Kidney (tissue), 14 donors: ENCODE data around the gene DPYSL3. TPM values are rescaled to one million over a fixed set of nuclear protein-coding genes. Genes with fewer than 3 reads are reported as not detected.

Source experiments
- DNase-seq, 5 donors: peaks; one replicate each; pipeline ENCODE4 v3.0.0-alpha.2; 2013 to 2020
- FAIRE-seq: peaks from 2 replicates; lab custom pipeline; 2012; peaks lifted over from hg19 to GRCh38; lab: Jason Lieb, UNC
- H3K27ac ChIP-seq, 2 donors: one replicate each; pipeline ENCODE4 v1.7.0; 2013; ENCODE audit warnings: low read depth in 2 of 2, low read length in 2 of 2, inconsistent platforms in 1 of 2
- H3K27me3 ChIP-seq: one replicate; pipeline ENCODE4 v1.7.1; 2013; ENCODE audit warnings: low read length, inconsistent platforms; ENCODE audit not compliant: control insufficient read depth, insufficient read depth
- H3K36me3 ChIP-seq, 3 donors: one replicate each; pipeline versions ENCODE4 v1.7.0 to v1.7.1; 2013; ENCODE audit warnings: low read length in 3 of 3, control low read depth in 1 of 3, inconsistent platforms in 1 of 3; ENCODE audit not compliant: insufficient read depth in 3 of 3, control insufficient read depth in 2 of 3
- H3K4me1 ChIP-seq, 3 donors: one replicate each; pipeline versions ENCODE4 v1.7.0 to v1.7.1; 2013; ENCODE audit warnings: low read length in 3 of 3, inconsistent platforms in 1 of 3, low read depth in 1 of 3; ENCODE audit not compliant: control insufficient read depth in 2 of 3, insufficient read depth in 2 of 3
- H3K4me3 ChIP-seq, 3 donors: one replicate each; pipeline versions ENCODE4 v1.7.0 to v1.8.1; 2013; ENCODE audit warnings: low read length in 3 of 3, control low read depth in 1 of 3, inconsistent platforms in 1 of 3
- H3K9ac ChIP-seq, 3 donors: one replicate each; pipeline versions ENCODE4 v1.7.0 to v1.7.1; 2013; ENCODE audit warnings: low read length in 3 of 3, control low read depth in 1 of 3, inconsistent platforms in 1 of 3
- H3K9me3 ChIP-seq, 3 donors: one replicate each; pipeline versions ENCODE4 v1.7.0 to v1.7.1; 2013; ENCODE audit warnings: low read length in 3 of 3, control low read depth in 1 of 3, inconsistent platforms in 1 of 3; ENCODE audit not compliant: control insufficient read depth in 2 of 3, insufficient read depth in 1 of 3
- intact Hi-C: fragments of 100-400 bp; cut with DNase I; formaldehyde crosslinking; loops from one replicate; pipeline ENCODE4 v1.11.1; 2022
- polyA plus RNA-seq: library from polyadenylated mRNA; stranded (reverse); fragments of 350-450 nt; fragmentation: Illumina TruSeq; extraction: RNeasy Lipid Tissue Mini Kit (QIAGEN cat#74804); gene quantifications from one replicate; pipeline ENCODE4 v1.2.3, GENCODE V29; 2014; ENCODE audit warnings: low read depth, low replicate concordance; ENCODE audit not compliant: insufficient read depth
- total RNA-seq: library from RNA; stranded (reverse); fragmentation: NEBNext Ultra II Directional; extraction: Animal tissue kit (Norgen Biotek cat#: 25700); gene quantifications from one replicate; pipeline ENCODE4 v1.2.1, GENCODE V29; 2021
- TF ChIP-seq, protein P1 (sequence below): IDR thresholded peaks from 3 replicates; pipeline ENCODE4 v1.5.1; 2012; ENCODE audit warnings: mild to moderate bottlenecking, moderate library complexity, borderline replicate concordance; ENCODE audit not compliant: insufficient read depth; ENCODE audit errors: extremely low read depth
- donor health status: control.
- donor health status: control.
- donor health status: control.
- donor health status: control.
- donor health status: control.
- donor health status: DM: yes; HTN: yes; CAD: no.
- donor health status: Normal renal cell carcinoma (clear cell type).

DPYSL3 gene
- total and polyA plus RNA-seq, 2 donors from 2014 or later: 7.1 to 19.1 TPM

- Histone ChIP-seq H3K4me1 (peaks cover 0 to 3% (median 0%) of the 10 kb centered on the region in 3 donors), H3K9me3 (no peaks in the 10 kb centered on the region), H3K36me3 (no peaks in the 10 kb centered on the region), H3K27ac (peak overlapping the region in 1 of 2 donors; percentile 66), H3K4me3 (no peak overlapping the region), H3K27me3 (no peaks in the 10 kb centered on the region), H3K9ac (no peak overlapping the region)
- FAIRE-seq: no peak
- DNase-seq: no peak
- TF ChIP-seq, protein P1, sequence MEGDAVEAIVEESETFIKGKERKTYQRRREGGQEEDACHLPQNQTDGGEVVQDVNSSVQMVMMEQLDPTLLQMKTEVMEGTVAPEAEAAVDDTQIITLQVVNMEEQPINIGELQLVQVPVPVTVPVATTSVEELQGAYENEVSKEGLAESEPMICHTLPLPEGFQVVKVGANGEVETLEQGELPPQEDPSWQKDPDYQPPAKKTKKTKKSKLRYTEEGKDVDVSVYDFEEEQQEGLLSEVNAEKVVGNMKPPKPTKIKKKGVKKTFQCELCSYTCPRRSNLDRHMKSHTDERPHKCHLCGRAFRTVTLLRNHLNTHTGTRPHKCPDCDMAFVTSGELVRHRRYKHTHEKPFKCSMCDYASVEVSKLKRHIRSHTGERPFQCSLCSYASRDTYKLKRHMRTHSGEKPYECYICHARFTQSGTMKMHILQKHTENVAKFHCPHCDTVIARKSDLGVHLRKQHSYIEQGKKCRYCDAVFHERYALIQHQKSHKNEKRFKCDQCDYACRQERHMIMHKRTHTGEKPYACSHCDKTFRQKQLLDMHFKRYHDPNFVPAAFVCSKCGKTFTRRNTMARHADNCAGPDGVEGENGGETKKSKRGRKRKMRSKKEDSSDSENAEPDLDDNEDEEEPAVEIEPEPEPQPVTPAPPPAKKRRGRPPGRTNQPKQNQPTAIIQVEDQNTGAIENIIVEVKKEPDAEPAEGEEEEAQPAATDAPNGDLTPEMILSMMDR: no peak
- intact Hi-C loops: no loop called here
Measured at GRCh38 chr5:147403651-147404640, 105.9 kb downstream of the DPYSL3 start.

- Histone ChIP-seq H3K27ac (no peak overlapping the region), H3K4me3 (no peak overlapping the region), H3K4me1 (peaks cover 0 to 3% (median 0%) of the 10 kb centered on the region in 3 donors), H3K9me3 (no peaks in the 10 kb centered on the region), H3K27me3 (no peaks in the 10 kb centered on the region), H3K36me3 (no peaks in the 10 kb centered on the region), H3K9ac (no peak overlapping the region)
- TF ChIP-seq, protein P1: no peak
- DNase-seq (no peak), FAIRE-seq (no peak)
- intact Hi-C loops: no loop called here
Measured at GRCh38 chr5:147400881-147401280, 109.0 kb downstream of the DPYSL3 start.

- FAIRE-seq (no peak), DNase-seq (no peak)
- Histone ChIP-seq H3K9ac (no peak overlapping the region), H3K9me3 (no peaks in the 10 kb centered on the region), H3K27ac (no peak overlapping the region), H3K4me1 (peaks cover 0 to 3% (median 0%) of the 10 kb centered on the region in 3 donors), H3K27me3 (no peaks in the 10 kb centered on the region), H3K36me3 (no peaks in the 10 kb centered on the region), H3K4me3 (no peak overlapping the region)
- intact Hi-C loops: no loop called here
- TF ChIP-seq, protein P1: no peak
Measured at GRCh38 chr5:147400126-147400809, 109.6 kb downstream of the DPYSL3 start.
